GM23338 (cell line): ENCODE measurements around the gene DPP9. TPM values are rescaled to one million over a fixed set of nuclear protein-coding genes. Genes with fewer than 3 reads are reported as not detected.
"Not testable (repeated sequence)": the region's sequence is repeated elsewhere in the genome, so short reads cannot be mapped to it uniquely, and the experiment has no call there.

Experiments
- ATAC-seq: fragments of 200-7000 bp; cut with Tn5 transposase; 3 replicates; pipeline ENCODE4 v1.9.1; 2020
- DNase-seq: peaks from one replicate; pipeline ENCODE4 v3.0.0-alpha.2; 2015; ENCODE audit warnings: low spot score
- H2AFZ ChIP-seq: fragments of 200-600 bp; sonication (generic); 2 replicates; pipeline ENCODE4 v1.8.0; 2016; ENCODE audit warnings: antibody characterized with exemption, mild to moderate bottlenecking, moderate library complexity
- H3F3A ChIP-seq: fragments of 200-600 bp; sonication (generic); replicated peaks from 2 replicates; pipeline ENCODE4 v1.8.0; 2017; ENCODE audit warnings: antibody characterized with exemption, mixed run types, low read depth
- H3K27ac ChIP-seq: fragments of 200-600 bp; sonication (generic); 2 replicates; pipeline ENCODE4 v1.6.1; 2016; ENCODE audit warnings: low read depth
- H3K27me3 ChIP-seq: fragments of 200-600 bp; sonication (generic); 2 replicates; pipeline ENCODE4 v1.8.0; 2016; ENCODE audit warnings: mild to moderate bottlenecking, mixed run types, moderate library complexity; ENCODE audit not compliant: insufficient read depth
- H3K36me3 ChIP-seq: fragments of 200-600 bp; sonication (generic); 2 replicates; pipeline ENCODE4 v1.8.0; 2016; ENCODE audit warnings: mild to moderate bottlenecking; ENCODE audit not compliant: insufficient read depth
- H3K4me1 ChIP-seq: fragments of 200-600 bp; sonication (generic); 2 replicates; pipeline ENCODE4 v1.8.0; 2016; ENCODE audit warnings: mild to moderate bottlenecking, moderate library complexity; ENCODE audit not compliant: insufficient read depth
- H3K4me2 ChIP-seq: fragments of 200-600 bp; sonication (generic); 2 replicates; pipeline ENCODE4 v1.7.1; 2017; ENCODE audit warnings: mixed run types
- H3K4me3 ChIP-seq: fragments of 200-600 bp; sonication (generic); 2 replicates; pipeline ENCODE4 v1.6.1; 2016; ENCODE audit warnings: mixed run types
- H3K79me2 ChIP-seq: fragments of 200-600 bp; sonication (generic); replicated peaks from 2 replicates; pipeline ENCODE4 v1.8.0; 2017; ENCODE audit warnings: mild to moderate bottlenecking; ENCODE audit not compliant: insufficient read depth
- H3K9me2 ChIP-seq: fragments of 200-600 bp; sonication (generic); 2 replicates; pipeline ENCODE4 v1.8.0; 2017; ENCODE audit not compliant: insufficient read depth
- H4K20me1 ChIP-seq: fragments of 200-600 bp; sonication (generic); replicated peaks from 2 replicates; pipeline ENCODE4 v1.8.0; 2017; ENCODE audit warnings: mild to moderate bottlenecking; ENCODE audit not compliant: insufficient read depth
- H3K27ac Mint-ChIP-seq: 2 replicates; pipeline ENCODE4 v1.8.0; 2020; ENCODE audit warnings: inconsistent platforms, mild to moderate bottlenecking, moderate library complexity, mixed read lengths
- H3K27me3 Mint-ChIP-seq: 3 replicates; pipeline ENCODE4 v1.8.0; 2022; ENCODE audit warnings: low read depth, mild to moderate bottlenecking, moderate library complexity, mixed read lengths, inconsistent platforms; ENCODE audit not compliant: insufficient read depth, poor library complexity
- H3K36me3 Mint-ChIP-seq: 3 replicates; pipeline ENCODE4 v1.8.0; 2021; ENCODE audit warnings: low read depth, mild to moderate bottlenecking, inconsistent platforms, moderate library complexity, mixed read lengths
- H3K4me1 Mint-ChIP-seq: 3 replicates; pipeline ENCODE4 v1.8.0; 2020; ENCODE audit warnings: mild to moderate bottlenecking, inconsistent platforms, mixed read lengths
- H3K4me3 Mint-ChIP-seq: 3 replicates; pipeline ENCODE4 v1.8.0; 2021; ENCODE audit warnings: moderate library complexity, mild to moderate bottlenecking, inconsistent platforms, mixed read lengths
- H3K9me3 Mint-ChIP-seq: 3 replicates; pipeline ENCODE4 v1.8.0; 2020; ENCODE audit warnings: moderate library complexity, mild to moderate bottlenecking, inconsistent platforms, mixed read lengths
- EZH2 ChIP-seq: fragments of 200-600 bp; sonication (generic); IDR thresholded peaks from one replicate; pipeline ENCODE4 v1.8.0; 2017; ENCODE audit warnings: antibody characterized with exemption, mild to moderate bottlenecking, low read depth; ENCODE audit not compliant: unreplicated experiment
- JUNB ChIP-seq: IDR thresholded peaks from one replicate; pipeline ENCODE4 v1.6.1; 2016; ENCODE audit warnings: antibody characterized with exemption; ENCODE audit not compliant: unreplicated experiment
- ZNF462 ChIP-seq: fragments of 250-450 bp; sonication (Bioruptor Pico); IDR thresholded peaks from 2 replicates; pipeline ENCODE4 v1.5.0; 2020; ENCODE audit warnings: mild to moderate bottlenecking, moderate library complexity
- polyA plus RNA-seq: library from polyadenylated mRNA; unstranded; fragments of >200 nt; fragmentation: Nextera tagmentation; extraction: Ambion mirVana; gene quantifications from 2 replicates; pipeline ENCODE4 v1.2.1, GENCODE V29; 2016
- total RNA-seq: library from RNA; depleted of rRNA; stranded (reverse); fragments of >200 nt; shearing (Covaris generic); gene quantifications from 2 replicates; pipeline ENCODE4 v1.2.3, GENCODE V29; 2014

Gene DPP9
- total and polyA plus RNA-seq, 2 experiments from 2014 or later = 19.5 to 49.2 TPM

GRCh38 chr19:4745175-4745574 lies 21.5 kb upstream of the DPP9 start:
- not testable (repeated sequence) for H2AFZ ChIP-seq, H3K27me3 ChIP-seq, H3K27ac Mint-ChIP-seq, H3K36me3 Mint-ChIP-seq, H3K4me3 Mint-ChIP-seq, H3K4me1 ChIP-seq, H4K20me1 ChIP-seq, H3K9me3 Mint-ChIP-seq, DNase-seq, H3K4me2 ChIP-seq, ATAC-seq, H3K79me2 ChIP-seq, H3K36me3 ChIP-seq, H3K27ac ChIP-seq, H3K9me2 ChIP-seq, H3F3A ChIP-seq, H3K4me3 ChIP-seq, H3K27me3 Mint-ChIP-seq
- peaks cover 12% of the 10 kb centered on the region for H3K4me1 Mint-ChIP-seq

- H2AFZ ChIP-seq = no peak overlapping the region
- no peak for ATAC-seq
- H3K27ac Mint-ChIP-seq = no peak overlapping the region
Measured at GRCh38 chr19:4744451-4745174, 21.0 kb upstream of the DPP9 start.

More at GRCh38 chr19:4744451-4745174, 21.0 kb upstream of the DPP9 start:
- no peaks in the 10 kb centered on the region for H3F3A ChIP-seq
- Mint-ChIP-seq H3K36me3 (no peaks in the 10 kb centered on the region; the same call in 2 of the 3 replicates), H3K4me3 (no peak overlapping the region; the same call in 2 of the 3 replicates), H3K4me1 (peaks cover 12% of the 10 kb centered on the region), H3K27me3 (peaks cover 3% of the 10 kb centered on the region), H3K9me3 (peaks cover 2% of the 10 kb centered on the region; the same call in 1 of the 3 replicates)
- no peaks in the 10 kb centered on the region for H3K79me2 ChIP-seq
- no peaks in the 10 kb centered on the region for H4K20me1 ChIP-seq
- H3K9me2 ChIP-seq = no peaks in the 10 kb centered on the region
- peaks cover 7% of the 10 kb centered on the region for H3K4me1 ChIP-seq
- no peaks in the 10 kb centered on the region for H3K27me3 ChIP-seq
- TF ChIP-seq EZH2 (no peak), JUNB (no peak), ZNF462 (no peak)
- no peak overlapping the region for H3K4me2 ChIP-seq
- H3K36me3 ChIP-seq = no peaks in the 10 kb centered on the region; the same call in 1 of the 2 replicates
- H3K4me3 ChIP-seq = no peak overlapping the region
- DNase-seq = no peak
- no peak overlapping the region for H3K27ac ChIP-seq
